ENCODE measurements around the gene ROS1.
A peak's percentile ranks its signal among the peaks of the same experiment; 100 is the strongest.

The ROS1 gene

GRCh38 chr6:117306227-117306790, 119.4 kb downstream of the ROS1 start:
- no peak for DNase-seq

- no peak for DNase-seq
Observed at GRCh38 chr6:117304446-117304845, 121.3 kb downstream of the ROS1 start.

DNA sequence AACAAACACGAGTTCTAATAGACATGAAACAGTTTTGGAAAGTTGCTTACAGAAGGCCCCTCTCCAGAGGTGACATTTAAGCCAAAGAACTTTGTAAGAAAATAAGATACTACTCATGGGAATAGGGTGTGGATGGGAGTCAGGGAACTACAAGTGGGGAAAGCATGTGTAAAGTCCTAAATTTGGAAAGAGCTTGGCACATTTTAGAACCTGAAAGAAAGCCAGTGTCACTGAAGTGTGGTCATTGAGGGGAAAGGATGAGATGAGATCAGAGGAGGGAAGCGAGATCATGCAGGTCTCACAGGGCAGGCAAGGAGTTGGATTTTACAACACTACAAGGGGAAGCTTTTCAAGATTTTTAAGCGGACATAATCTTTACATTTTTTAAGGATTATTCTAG, 122.4 kb downstream of the ROS1 start:
- no peak for DNase-seq

DNA sequence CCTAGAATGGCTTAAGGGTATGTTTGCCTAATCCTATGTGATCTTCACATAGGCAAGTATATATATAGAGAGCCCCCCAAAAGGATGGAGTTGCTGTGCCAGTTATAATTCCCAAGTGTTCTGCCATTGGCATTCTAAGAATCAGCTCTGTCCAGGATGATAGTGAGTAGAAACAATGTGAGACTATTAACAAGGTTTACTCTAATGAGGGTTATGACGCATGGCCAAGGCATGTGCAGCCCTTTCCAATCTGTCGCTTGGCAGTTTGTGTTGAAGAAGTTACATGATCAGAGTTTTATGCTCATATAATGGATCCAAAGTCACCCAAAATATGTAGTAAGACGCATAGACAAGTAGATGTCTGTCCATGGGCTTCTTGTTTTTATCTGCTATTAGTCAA, 126.8 kb downstream of the ROS1 start:
- DNase-seq, result no peak

GRCh38 chr6:117290173-117290846, 135.4 kb downstream of the ROS1 start:
- DNase-seq, result no peak

GRCh38 chr6:117288083-117288715, 137.5 kb downstream of the ROS1 start:
- no peak for DNase-seq

- DNase-seq, result peak; percentile 43
Observed at GRCh38 chr6:117280922-117281321, 144.8 kb downstream of the ROS1 start.

GRCh38 chr6:117276778-117277316, 148.9 kb downstream of the ROS1 start:
- DNase-seq, result no peak

DNA sequence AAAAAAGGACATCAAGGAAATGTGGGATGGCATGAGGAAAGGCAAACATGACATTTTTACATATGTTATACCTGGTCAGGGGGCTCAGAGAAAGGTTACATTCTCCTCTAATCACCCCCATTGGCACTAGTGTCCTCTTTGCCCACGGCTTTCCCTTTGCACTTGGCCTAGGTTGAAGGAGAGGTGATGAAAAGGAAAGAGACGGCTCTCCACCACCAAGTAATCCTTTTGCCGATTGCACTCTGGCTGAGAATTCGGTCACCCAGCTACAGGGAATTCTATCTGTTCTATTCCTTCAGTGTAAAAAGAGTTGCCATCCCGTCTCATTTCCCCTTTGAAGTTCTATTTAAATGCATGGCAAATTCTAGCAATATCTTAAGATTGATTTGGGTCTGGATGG, 150.0 kb downstream of the ROS1 start:
- no peak for DNase-seq

DNA sequence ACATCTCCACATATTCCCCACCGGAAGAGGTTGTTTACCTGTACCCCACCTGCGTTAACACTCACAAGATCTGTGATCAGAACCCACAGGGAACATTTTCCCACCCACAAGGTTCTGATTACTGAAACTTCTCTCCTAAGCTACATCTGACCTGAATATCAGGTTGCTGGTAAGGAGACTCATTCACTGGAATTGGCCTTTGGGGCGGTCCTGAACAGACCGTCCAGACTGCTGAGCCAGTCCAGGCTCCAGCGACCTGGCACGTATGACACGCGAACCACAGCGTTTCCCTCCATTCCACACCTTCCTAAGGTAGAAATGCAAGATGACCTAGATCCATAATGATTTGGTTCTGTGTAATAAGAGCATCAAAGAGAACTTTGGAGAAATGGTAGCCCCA, 150.5 kb downstream of the ROS1 start:
- no peak for DNase-seq

DNA sequence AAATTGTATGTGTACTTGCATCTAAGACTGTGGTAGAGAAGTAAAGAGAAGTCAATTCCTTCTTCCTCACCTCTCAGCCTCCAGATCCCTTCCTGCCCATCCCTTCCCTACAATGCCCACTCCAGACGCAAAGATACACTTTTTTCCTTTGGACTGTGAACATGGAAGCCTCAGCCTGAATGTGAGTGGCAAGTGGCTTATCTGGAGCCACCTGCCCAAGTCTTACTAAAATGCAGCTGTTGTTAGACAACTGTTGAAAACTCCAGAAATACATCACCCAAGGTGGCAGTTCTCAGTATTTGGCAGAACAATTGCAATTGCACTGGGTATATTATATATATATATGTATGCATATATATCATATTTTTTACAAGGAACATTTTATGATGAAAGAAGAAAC, 152.9 kb downstream of the ROS1 start:
- DNase-seq, result no peak

- DNase-seq, result no peak
Observed at GRCh38 chr6:117272032-117272866, 153.5 kb downstream of the ROS1 start.

- no peak for DNase-seq
Observed at GRCh38 chr6:117270843-117271507, 154.8 kb downstream of the ROS1 start.

- DNase-seq, result no peak
Observed at GRCh38 chr6:117270055-117270842, 155.5 kb downstream of the ROS1 start.

DNA sequence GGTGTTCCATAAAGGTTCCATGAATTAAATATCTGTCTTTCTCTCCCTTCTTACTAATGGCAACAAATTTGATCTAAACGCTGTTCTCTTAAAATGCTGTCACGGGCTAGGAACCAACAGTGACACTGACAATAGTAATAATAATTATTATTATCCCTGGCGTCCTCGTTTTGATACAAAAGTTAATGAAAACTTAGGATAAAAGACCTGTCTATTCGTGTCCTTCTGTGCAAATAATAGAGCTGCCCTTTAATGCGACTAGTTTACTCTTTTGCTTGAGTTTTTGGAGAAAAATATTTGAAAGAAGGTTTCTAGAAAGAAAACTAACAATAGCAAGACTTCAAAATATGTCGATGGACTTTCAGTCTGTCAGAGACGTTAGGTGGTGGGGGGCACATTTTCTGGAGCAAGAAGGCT, 156.1 kb downstream of the ROS1 start:
- no peak for DNase-seq

DNA sequence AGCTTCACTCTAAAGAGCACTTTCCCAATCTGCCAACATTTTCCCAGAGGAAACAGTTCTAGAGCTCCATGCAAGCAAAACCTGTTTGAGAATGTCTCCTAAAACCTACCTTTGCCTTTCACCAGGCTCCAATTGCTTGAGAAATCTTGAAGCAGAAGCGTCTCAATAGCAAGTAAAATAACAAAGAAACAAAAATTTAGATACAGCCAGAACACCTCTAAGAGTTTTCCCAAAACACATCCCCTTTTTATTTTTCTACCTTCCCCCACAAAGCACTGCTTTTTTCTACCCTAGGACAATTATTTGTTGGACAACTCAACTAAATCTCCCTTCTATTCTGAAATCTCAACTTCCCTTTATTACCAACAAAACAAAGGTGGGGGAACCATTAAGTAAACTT, 156.8 kb downstream of the ROS1 start:
- no peak for DNase-seq

GRCh38 chr6:117267766-117268534, 157.8 kb downstream of the ROS1 start:
- DNase-seq, result peak; percentile 40

DNA sequence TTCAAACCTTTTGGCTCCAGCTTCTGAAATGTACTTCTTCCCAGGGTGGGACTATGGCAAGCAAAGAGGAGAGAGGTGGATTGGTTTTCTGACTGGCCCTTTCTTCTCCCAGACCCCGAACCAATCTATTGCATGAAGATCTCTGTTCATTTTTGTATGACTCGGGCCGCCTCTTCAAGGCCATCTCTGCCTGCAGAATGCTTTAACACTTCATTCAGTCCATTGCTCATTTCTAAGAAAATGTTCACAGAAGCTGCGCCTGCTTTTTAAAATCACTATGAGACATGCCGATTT, 158.7 kb downstream of the ROS1 start:
- DNase-seq, result no peak

DNA sequence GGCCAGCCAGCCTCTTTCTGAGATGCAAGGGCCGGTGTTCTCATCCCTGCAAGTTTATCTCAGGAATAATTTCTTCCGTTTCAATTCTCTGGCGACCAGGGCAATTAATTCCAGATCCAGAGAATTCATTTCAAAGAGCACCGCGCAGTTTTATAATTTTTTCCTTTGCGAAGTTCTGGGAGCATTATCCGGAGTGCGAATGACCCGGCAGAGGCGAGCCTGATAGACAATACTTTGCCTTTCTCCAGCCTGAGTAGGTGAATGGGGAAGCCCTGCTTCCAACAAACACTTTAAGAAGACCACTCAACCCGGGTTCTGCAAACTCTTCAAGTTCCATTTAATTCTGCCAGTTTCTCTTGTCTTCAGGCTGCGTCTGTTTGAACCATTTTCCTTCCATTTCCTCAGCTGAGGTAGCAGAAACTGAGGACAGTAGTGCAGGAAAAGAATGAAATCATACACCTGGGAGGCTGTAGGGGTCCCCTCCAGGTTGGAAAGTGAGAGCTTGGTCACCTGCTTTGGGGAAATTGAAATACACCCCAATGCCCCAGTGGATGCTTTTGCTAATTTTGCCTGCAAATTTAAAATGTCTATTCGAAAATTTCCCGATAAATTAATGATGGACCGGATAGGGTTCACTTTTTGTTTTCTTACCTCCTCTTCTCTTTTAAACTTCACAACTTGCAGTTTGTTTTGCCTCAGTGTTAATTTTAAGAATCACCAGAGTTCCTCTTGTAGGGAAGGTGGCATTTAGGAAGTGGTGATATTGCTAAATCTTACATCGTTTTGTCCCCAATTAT, 159.3 kb downstream of the ROS1 start:
- no peak for DNase-seq

Data from OCI-M1 (cell line).